Loucy (cell line): Measurements from ENCODE around the gene HOXD1.

Source experiments
- EZH2phosphoT487 ChIP-seq: fragments of 200-600 bp; IDR thresholded peaks from 2 replicates; pipeline ENCODE4 v1.6.1; 2018; ENCODE audit warnings: antibody characterized with exemption, mild to moderate bottlenecking, moderate library complexity, borderline replicate concordance
- TF ChIP-seq, protein P1 (sequence below): fragments of 200-600 bp; sonication (generic); conservative IDR thresholded peaks from 2 replicates; pipeline ENCODE4 v1.5.1; 2014; ENCODE audit warnings: mild to moderate bottlenecking, antibody characterized with exemption, low read length

- no peak for TF ChIP-seq EZH2phosphoT487
- TF ChIP-seq, protein P1, sequence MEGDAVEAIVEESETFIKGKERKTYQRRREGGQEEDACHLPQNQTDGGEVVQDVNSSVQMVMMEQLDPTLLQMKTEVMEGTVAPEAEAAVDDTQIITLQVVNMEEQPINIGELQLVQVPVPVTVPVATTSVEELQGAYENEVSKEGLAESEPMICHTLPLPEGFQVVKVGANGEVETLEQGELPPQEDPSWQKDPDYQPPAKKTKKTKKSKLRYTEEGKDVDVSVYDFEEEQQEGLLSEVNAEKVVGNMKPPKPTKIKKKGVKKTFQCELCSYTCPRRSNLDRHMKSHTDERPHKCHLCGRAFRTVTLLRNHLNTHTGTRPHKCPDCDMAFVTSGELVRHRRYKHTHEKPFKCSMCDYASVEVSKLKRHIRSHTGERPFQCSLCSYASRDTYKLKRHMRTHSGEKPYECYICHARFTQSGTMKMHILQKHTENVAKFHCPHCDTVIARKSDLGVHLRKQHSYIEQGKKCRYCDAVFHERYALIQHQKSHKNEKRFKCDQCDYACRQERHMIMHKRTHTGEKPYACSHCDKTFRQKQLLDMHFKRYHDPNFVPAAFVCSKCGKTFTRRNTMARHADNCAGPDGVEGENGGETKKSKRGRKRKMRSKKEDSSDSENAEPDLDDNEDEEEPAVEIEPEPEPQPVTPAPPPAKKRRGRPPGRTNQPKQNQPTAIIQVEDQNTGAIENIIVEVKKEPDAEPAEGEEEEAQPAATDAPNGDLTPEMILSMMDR = no peak
These were observed 46.2 kb upstream of the HOXD1 start for GRCh38 chr2:176142281-176142680.
